ENCODE results near the gene KCNC1.

KCNC1 gene

DNA sequence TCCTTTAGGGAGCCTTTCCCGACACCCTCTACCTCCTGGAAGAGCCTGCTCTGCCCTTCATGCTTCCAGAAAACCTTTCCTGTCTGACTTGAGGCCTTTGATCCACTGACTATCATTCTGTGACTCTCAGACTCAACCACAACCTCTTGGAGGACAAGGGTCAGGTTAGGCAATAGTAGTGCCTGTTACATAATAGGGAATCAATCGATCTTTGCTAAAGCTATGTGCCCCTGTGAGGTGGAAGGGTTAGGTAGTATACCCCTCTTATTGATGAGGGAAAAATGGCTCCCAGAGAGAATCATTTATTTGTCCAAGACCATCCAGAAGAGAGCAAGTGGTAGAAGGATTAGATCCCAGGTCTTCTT is 16.2 kb downstream of the KCNC1 start:
- Histone ChIP-seq H2AFZ (ENCODE audit: low read length) (no peak overlapping the region), H3K27me3 (ENCODE audit: insufficient read depth, low read length) (peaks cover 3% of the 10 kb centered on the region; the same call in 1 of the 2 replicates), H3K4me3 (ENCODE audit: low read depth, low read length, poor library complexity, severe bottlenecking) (no peak overlapping the region), H3K36me3 (ENCODE audit: insufficient read depth, low read length) (no peaks in the 10 kb centered on the region), H3F3A (ENCODE audit: insufficient read depth, low read length) (no peaks in the 10 kb centered on the region), H3K27ac (ENCODE audit: low read depth, low read length, poor library complexity, severe bottlenecking) (no peak overlapping the region), H3K4me2 (ENCODE audit: low read length) (no peak overlapping the region), H3K4me1 (ENCODE audit: insufficient read depth, low read length, severe bottlenecking) (no peaks in the 10 kb centered on the region), H3K9ac (ENCODE audit: low read length) (no peak overlapping the region), H3K79me2 (ENCODE audit: insufficient read depth, low read length) (no peaks in the 10 kb centered on the region), H3K9me3 (ENCODE audit: low read length) (no peaks in the 10 kb centered on the region), H4K20me1 (ENCODE audit: insufficient read depth, low read length) (no peaks in the 10 kb centered on the region), H3K9me2 (ENCODE audit: low read depth, low read length) (no peaks in the 10 kb centered on the region)
- TF ChIP-seq EZH2 (IDR thresholded peaks at IDR 0.05; ENCODE audit: borderline replicate concordance, low read length) = no peak
- no peak for TF ChIP-seq CTCF (IDR thresholded peaks at IDR 0.05; ENCODE audit: low read length)

DNA sequence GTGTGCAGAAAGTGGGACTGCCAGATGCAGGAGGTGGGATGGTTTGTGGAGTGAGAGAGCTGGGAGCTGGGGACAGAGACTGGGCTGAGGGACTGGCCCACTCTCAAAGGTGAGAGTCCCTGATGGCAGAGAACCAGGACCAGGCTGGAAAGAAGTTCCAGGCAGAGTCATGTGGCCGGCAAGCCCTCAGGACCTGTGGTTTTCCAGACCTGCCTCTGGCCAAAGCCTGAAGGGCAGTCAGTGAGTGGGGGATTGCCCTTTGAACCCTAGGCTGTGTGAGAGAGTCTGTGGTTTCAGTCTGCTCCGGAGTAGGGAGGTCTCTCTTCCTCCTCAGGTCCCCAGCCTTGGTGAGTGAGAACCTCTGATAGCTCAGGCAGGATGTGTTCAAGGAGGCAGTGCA is 17.0 kb downstream of the KCNC1 start:
- no peaks in the 10 kb centered on the region for H3K9me2 ChIP-seq (ENCODE audit: low read depth, low read length)
- H3K4me3 ChIP-seq (ENCODE audit: low read depth, low read length, poor library complexity, severe bottlenecking) = no peak overlapping the region
- no peaks in the 10 kb centered on the region for H3K79me2 ChIP-seq (ENCODE audit: insufficient read depth, low read length)
- H3K9me3 ChIP-seq (ENCODE audit: low read length) = no peaks in the 10 kb centered on the region
- no peaks in the 10 kb centered on the region for H3K4me1 ChIP-seq (ENCODE audit: insufficient read depth, low read length, severe bottlenecking)
- H3K27ac ChIP-seq (ENCODE audit: low read depth, low read length, poor library complexity, severe bottlenecking) = no peak overlapping the region
- H2AFZ ChIP-seq (ENCODE audit: low read length) = no peak overlapping the region
- H4K20me1 ChIP-seq (ENCODE audit: insufficient read depth, low read length) = no peaks in the 10 kb centered on the region
- TF ChIP-seq CTCF (IDR thresholded peaks at IDR 0.05; ENCODE audit: low read length) (no peak), EZH2 (IDR thresholded peaks at IDR 0.05; ENCODE audit: borderline replicate concordance, low read length) (no peak)
- H3K4me2 ChIP-seq (ENCODE audit: low read length) = no peak overlapping the region
- H3K36me3 ChIP-seq (ENCODE audit: insufficient read depth, low read length) = no peaks in the 10 kb centered on the region
- no peak overlapping the region for H3K9ac ChIP-seq (ENCODE audit: low read length)
- H3K27me3 ChIP-seq (ENCODE audit: insufficient read depth, low read length) = peaks cover 3% of the 10 kb centered on the region; the same call in 1 of the 2 replicates
- no peaks in the 10 kb centered on the region for H3F3A ChIP-seq (ENCODE audit: insufficient read depth, low read length)

GRCh38 chr11:17752144-17752543 is 17.6 kb downstream of the KCNC1 start:
- Histone ChIP-seq H3K9me3 (ENCODE audit: low read length) (no peaks in the 10 kb centered on the region), H3K27ac (ENCODE audit: low read depth, low read length, poor library complexity, severe bottlenecking) (no peak overlapping the region), H3K4me1 (ENCODE audit: insufficient read depth, low read length, severe bottlenecking) (no peaks in the 10 kb centered on the region), H3K27me3 (ENCODE audit: insufficient read depth, low read length) (peaks cover 3% of the 10 kb centered on the region; the same call in 1 of the 2 replicates), H3K36me3 (ENCODE audit: insufficient read depth, low read length) (no peaks in the 10 kb centered on the region), H3K4me3 (ENCODE audit: low read depth, low read length, poor library complexity, severe bottlenecking) (no peak overlapping the region), H3K79me2 (ENCODE audit: insufficient read depth, low read length) (no peaks in the 10 kb centered on the region), H4K20me1 (ENCODE audit: insufficient read depth, low read length) (no peaks in the 10 kb centered on the region), H2AFZ (ENCODE audit: low read length) (no peak overlapping the region), H3K9me2 (ENCODE audit: low read depth, low read length) (no peaks in the 10 kb centered on the region), H3F3A (ENCODE audit: insufficient read depth, low read length) (no peaks in the 10 kb centered on the region), H3K9ac (ENCODE audit: low read length) (no peak overlapping the region), H3K4me2 (ENCODE audit: low read length) (no peak overlapping the region)
- TF ChIP-seq EZH2 (IDR thresholded peaks at IDR 0.05; ENCODE audit: borderline replicate concordance, low read length) (no peak), CTCF (IDR thresholded peaks at IDR 0.05; ENCODE audit: low read length) (no peak)

Data from OCI-LY1 (cell line).